ENCODE measurements around the gene ARL14EP.
A peak's percentile ranks its signal among the peaks of the same experiment; 100 is the strongest.

Gene ARL14EP

DNA sequence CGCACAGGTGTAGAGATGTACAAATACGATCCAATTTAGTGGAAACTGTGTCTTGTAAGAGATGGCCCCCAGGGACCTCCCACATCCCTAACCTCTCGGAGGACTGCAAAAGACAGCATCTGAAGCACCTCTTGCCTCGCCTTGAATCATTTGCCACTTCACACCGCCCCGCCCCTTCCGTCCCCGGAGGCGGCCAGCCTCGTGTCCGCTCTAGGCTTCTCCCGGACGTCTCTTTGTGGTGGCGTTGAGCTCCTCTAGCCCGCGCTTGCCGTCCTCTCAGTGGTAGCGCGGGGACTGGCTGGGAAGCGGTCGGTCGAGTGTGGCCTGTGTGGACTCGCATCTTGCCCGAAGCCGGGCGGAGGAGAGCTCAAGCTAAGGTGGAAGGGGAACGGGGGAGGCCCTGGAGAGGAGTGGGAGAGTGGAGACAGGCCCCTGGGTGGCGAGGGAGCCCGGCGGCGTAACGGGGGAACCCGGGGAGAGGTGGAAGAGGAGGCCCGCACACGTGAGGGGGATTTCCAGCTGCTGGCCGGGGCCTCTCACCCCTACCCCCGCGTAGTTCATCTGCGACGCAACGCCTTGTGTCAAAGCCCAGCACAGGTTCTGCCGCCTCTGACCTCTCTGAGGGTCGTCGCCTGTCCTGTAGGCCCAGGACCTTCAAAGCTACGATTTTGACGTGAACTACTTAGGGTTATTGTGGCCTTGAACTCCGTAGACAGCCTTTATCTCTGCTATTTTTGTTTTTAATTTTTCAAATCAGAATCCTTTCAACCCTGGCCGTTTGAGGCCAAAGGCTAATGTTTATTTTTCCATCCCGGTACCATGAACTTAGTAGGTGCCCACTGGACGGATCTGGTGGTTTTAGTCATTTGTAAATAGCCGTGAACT, at the start of gene ARL14EP:
Gene ARL14EP, plus strand, starts transcription at position 279 of the 885 bp plus-strand sequence. CDS start 7,845 bp downstream, outside the sequence.
- peak; percentile 100 for ATAC-seq
- no peak for TF ChIP-seq OSR1 (CRISPR knock-in tag; IDR thresholded peaks at IDR 0.05)
- TF ChIP-seq ZNF8 (CRISPR knock-in tag; IDR thresholded peaks at IDR 0.05): no peak
- TF ChIP-seq ZNF565 (CRISPR knock-in tag; conservative IDR thresholded peaks at IDR 0.05; ENCODE audit: low read depth): 0 out of 2 replicates have a peak, but pooled peaks have one; percentile 34
- peak; percentile 54; the same call in 1 of the 2 replicates for TF ChIP-seq TSHZ2 (CRISPR knock-in tag; IDR thresholded peaks at IDR 0.05)
- TF ChIP-seq ZFP3 (CRISPR knock-in tag; IDR thresholded peaks at IDR 0.05): 0 out of 2 replicates have a peak, but pooled peaks have one; percentile 57
- TF ChIP-seq PPARA (CRISPR knock-in tag; IDR thresholded peaks at IDR 0.05; ENCODE audit: borderline replicate concordance): no peak
- no peak for TF ChIP-seq ZC3H10 (CRISPR knock-in tag; IDR thresholded peaks at IDR 0.05)
- TF ChIP-seq, protein P1, sequence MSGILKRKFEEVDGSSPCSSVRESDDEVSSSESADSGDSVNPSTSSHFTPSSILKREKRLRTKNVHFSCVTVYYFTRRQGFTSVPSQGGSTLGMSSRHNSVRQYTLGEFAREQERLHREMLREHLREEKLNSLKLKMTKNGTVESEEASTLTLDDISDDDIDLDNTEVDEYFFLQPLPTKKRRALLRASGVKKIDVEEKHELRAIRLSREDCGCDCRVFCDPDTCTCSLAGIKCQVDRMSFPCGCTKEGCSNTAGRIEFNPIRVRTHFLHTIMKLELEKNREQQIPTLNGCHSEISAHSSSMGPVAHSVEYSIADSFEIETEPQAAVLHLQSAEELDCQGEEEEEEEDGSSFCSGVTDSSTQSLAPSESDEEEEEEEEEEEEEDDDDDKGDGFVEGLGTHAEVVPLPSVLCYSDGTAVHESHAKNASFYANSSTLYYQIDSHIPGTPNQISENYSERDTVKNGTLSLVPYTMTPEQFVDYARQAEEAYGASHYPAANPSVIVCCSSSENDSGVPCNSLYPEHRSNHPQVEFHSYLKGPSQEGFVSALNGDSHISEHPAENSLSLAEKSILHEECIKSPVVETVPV (CRISPR knock-in tag; IDR thresholded peaks at IDR 0.05): no peak
- no peak for TF ChIP-seq RARB (CRISPR knock-in tag; IDR thresholded peaks at IDR 0.05)
- TF ChIP-seq GLIS3 (CRISPR knock-in tag; IDR thresholded peaks at IDR 0.05): no peak
- no peak for TF ChIP-seq ZFP30 (CRISPR knock-in tag; IDR thresholded peaks at IDR 0.05)
- TF ChIP-seq CREB5 (CRISPR knock-in tag; IDR thresholded peaks at IDR 0.05; ENCODE audit: low read depth): no peak

DNA sequence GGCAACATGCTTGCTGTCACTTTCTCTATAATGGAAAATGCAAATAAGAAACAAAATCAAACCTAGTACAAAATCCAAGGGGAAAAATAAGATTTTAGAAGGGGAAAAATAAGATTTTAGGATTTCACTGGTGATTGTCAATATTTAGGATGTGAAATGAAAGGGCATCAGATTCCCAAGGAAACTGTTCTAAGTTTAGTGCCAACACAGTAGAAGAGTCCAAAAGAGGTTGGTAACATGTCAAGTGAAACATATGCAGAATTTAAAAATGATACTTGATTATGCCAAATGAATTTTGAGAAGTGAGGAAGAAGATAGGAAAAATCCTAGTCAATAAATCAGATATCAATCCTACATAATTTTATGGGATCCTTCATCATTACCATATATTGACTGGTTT, 45.7 kb upstream of the ARL14EP start:
- no peak for TF ChIP-seq SNAI2 (CRISPR knock-in tag; IDR thresholded peaks at IDR 0.05)
- no peak for TF ChIP-seq ARNTL (CRISPR knock-in tag; IDR thresholded peaks at IDR 0.05; ENCODE audit: borderline replicate concordance, low read depth)
- TF ChIP-seq ZFP3 (CRISPR knock-in tag; IDR thresholded peaks at IDR 0.05): no peak
- no peak for TF ChIP-seq ISL1 (CRISPR knock-in tag; IDR thresholded peaks at IDR 0.05)
- TF ChIP-seq, protein P2, sequence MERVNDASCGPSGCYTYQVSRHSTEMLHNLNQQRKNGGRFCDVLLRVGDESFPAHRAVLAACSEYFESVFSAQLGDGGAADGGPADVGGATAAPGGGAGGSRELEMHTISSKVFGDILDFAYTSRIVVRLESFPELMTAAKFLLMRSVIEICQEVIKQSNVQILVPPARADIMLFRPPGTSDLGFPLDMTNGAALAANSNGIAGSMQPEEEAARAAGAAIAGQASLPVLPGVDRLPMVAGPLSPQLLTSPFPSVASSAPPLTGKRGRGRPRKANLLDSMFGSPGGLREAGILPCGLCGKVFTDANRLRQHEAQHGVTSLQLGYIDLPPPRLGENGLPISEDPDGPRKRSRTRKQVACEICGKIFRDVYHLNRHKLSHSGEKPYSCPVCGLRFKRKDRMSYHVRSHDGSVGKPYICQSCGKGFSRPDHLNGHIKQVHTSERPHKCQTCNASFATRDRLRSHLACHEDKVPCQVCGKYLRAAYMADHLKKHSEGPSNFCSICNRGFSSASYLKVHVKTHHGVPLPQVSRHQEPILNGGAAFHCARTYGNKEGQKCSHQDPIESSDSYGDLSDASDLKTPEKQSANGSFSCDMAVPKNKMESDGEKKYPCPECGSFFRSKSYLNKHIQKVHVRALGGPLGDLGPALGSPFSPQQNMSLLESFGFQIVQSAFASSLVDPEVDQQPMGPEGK (CRISPR knock-in tag; IDR thresholded peaks at IDR 0.05; ENCODE audit: borderline replicate concordance): no peak
- TF ChIP-seq GLIS3 (CRISPR knock-in tag; IDR thresholded peaks at IDR 0.05): no peak
- TF ChIP-seq TCF4 (CRISPR knock-in tag; IDR thresholded peaks at IDR 0.05; ENCODE audit: borderline replicate concordance): no peak
- no peak for TF ChIP-seq TSHZ2 (CRISPR knock-in tag; IDR thresholded peaks at IDR 0.05)
- TF ChIP-seq ZFP30 (CRISPR knock-in tag; IDR thresholded peaks at IDR 0.05): no peak
- TF ChIP-seq POU6F1 (CRISPR knock-in tag; IDR thresholded peaks at IDR 0.05; ENCODE audit: borderline replicate concordance, low read depth): no peak
- TF ChIP-seq, protein P1 (CRISPR knock-in tag; IDR thresholded peaks at IDR 0.05): no peak
- TF ChIP-seq OSR1 (CRISPR knock-in tag; IDR thresholded peaks at IDR 0.05): no peak
- no peak for TF ChIP-seq ZNF8 (CRISPR knock-in tag; IDR thresholded peaks at IDR 0.05)
- TF ChIP-seq RARB (CRISPR knock-in tag; IDR thresholded peaks at IDR 0.05): no peak
- no peak for TF ChIP-seq TOX (CRISPR knock-in tag; IDR thresholded peaks at IDR 0.05; ENCODE audit: borderline replicate concordance)
- ATAC-seq: no peak
